Activated T-cell treated with anti-CD3 and anti-CD28 coated beads, Interleukin-2, amount 50 U/mL, for 72 hours (primary cell): ENCODE data around the gene FAU. TPM values are rescaled to one million over a fixed set of nuclear protein-coding genes. Genes with fewer than 3 reads are reported as not detected.

Experiments used
- ATAC-seq, 2 donors: fragments of 150-1000 bp; cut with Tn5 transposase; replicated peaks in 1 of 2; 2 replicates each; pipeline ENCODE4 v1.10.0; 2021; ENCODE audit warnings: moderate library complexity in 2 of 2, mild to moderate bottlenecking in 1 of 2
- DNase-seq, 2 donors: peaks; one replicate each; pipeline ENCODE4 v3.0.0; 2021 to 2022; ENCODE audit warnings: mixed read lengths in 1 of 2
- H3K27ac Mint-ChIP-seq: one replicate; pipeline ENCODE4 v1.8.0; 2022; ENCODE audit warnings: mild to moderate bottlenecking, moderate library complexity, mixed read lengths
- H3K27me3 Mint-ChIP-seq: one replicate; pipeline ENCODE4 v1.8.0; 2022; ENCODE audit warnings: low read depth, mixed read lengths
- H3K36me3 Mint-ChIP-seq, 2 donors: one replicate each; pipeline ENCODE4 v1.8.0; 2022; ENCODE audit warnings: mixed read lengths in 2 of 2, mild to moderate bottlenecking in 1 of 2; ENCODE audit not compliant: insufficient read depth in 2 of 2
- H3K4me1 Mint-ChIP-seq: one replicate; pipeline ENCODE4 v1.8.0; 2022; ENCODE audit warnings: low read depth, mixed read lengths
- H3K4me3 Mint-ChIP-seq, 2 donors: one replicate each; pipeline ENCODE4 v1.8.0; 2022; ENCODE audit warnings: mild to moderate bottlenecking in 2 of 2, mixed read lengths in 2 of 2, moderate library complexity in 2 of 2
- H3K9me3 Mint-ChIP-seq, 2 donors: one replicate each; pipeline ENCODE4 v1.8.0; 2022; ENCODE audit warnings: mixed read lengths in 2 of 2
- total RNA-seq, 2 donors: library from RNA; stranded (reverse); gene quantifications; one replicate each; pipeline ENCODE4 v1.2.3, GENCODE V29; 2022

Gene FAU
- 1,000 to 10,000 TPM; 1,144 to 1,164 TPM for total RNA-seq

DNA sequence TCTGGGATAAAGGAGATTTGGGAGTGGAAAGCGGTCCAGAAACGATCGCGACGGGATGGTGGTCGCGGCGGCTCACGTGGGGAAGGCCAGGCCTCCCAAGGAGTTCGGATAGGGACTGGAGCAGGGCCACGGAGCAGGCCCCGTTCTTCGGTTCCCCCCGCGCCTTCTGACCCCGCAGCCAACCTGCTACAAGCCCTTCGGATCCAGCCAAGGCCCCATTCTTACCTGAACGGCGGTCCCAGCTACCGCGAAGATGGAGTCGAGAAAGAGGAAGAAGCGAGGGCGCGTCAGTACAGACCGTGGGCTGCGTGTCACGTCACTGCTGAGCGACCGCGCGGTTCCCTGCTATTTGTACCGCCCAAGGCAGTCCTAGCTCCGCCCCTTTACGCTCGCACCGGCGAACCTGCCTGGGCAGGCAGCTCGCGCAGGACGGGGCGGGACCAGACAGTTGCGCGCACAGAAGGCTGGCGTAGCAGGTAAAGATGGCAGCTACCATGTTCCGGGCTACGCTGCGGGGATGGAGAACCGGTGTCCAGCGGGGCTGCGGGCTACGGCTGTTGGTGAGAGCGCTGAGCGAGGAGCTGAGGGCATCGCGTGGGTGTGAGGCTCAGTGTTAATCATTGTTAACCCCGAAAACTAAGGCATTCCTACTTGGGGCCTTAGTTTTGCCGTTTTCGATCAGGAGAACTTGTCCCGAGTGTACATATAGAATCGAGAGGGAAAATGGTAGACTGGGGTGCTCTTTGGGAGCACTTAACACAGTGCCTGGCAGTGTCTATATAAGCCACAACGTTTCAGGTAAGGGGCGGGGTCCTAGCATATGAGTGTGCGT is at the start of gene FAU, which contains the start of gene MRPL49:
TSS of gene FAU (minus strand) at position 270 of the 832 bp plus-strand sequence. CDS start 321 bp downstream, outside the sequence.
TSS of gene MRPL49 (plus strand) at position 457 of the 832 bp plus-strand sequence. CDS start at position 483, 26 bp downstream.
- Mint-ChIP-seq H3K9me3 (no peaks in the 10 kb centered on the region), H3K27me3 (no peaks in the 10 kb centered on the region), H3K27ac (peak within 1 kb of the TSS; percentile 95), H3K4me3 (peak within 1 kb of the TSS; percentile 94 to 96), H3K36me3 (peaks cover 21 to 43% of the 10 kb centered on the region in 2 donors), H3K4me1 (peaks cover 54% of the 10 kb centered on the region)
- peak; percentile 86 to 87 for ATAC-seq
- peak; percentile 99 to 100 for DNase-seq

DNA sequence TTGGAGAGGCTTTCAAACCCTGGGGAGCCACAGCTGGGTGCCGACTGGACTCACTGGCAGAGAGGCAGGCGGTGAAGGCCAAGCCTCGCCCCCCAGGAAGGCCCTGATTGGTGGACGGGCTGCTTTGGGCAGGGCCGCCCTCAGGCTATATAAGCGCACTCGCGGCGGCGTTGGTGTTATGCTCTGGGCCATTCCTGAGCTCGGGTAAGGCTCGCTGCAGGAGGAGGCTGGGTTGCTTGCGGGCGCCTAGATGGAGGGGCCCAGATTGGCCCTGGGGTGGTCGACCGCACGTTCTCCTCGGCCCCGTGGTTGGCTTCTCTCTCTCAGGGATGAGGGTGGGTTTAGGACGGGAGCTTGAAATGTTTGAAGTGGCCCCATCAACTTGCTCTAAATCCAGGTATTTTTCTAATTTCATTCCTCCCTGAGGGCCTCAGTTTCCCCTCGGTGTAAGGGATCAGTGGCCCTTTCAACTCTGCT is 48.2 kb upstream of the FAU start, which contains the start of gene SPDYC:
TSS of gene SPDYC (plus strand) at position 176 of the 477 bp plus-strand sequence. CDS start 1,125 bp downstream, outside the sequence.
- Mint-ChIP-seq H3K36me3 (no peaks in the 10 kb centered on the region), H3K9me3 (no peaks in the 10 kb centered on the region), H3K4me1 (peaks cover 14% of the 10 kb centered on the region), H3K27me3 (no peaks in the 10 kb centered on the region), H3K27ac (peak within 1 kb of the TSS; percentile 51), H3K4me3 (peak within 1 kb of the TSS; percentile 1 to 45)
- no peak for ATAC-seq
- no peak for DNase-seq

DNA sequence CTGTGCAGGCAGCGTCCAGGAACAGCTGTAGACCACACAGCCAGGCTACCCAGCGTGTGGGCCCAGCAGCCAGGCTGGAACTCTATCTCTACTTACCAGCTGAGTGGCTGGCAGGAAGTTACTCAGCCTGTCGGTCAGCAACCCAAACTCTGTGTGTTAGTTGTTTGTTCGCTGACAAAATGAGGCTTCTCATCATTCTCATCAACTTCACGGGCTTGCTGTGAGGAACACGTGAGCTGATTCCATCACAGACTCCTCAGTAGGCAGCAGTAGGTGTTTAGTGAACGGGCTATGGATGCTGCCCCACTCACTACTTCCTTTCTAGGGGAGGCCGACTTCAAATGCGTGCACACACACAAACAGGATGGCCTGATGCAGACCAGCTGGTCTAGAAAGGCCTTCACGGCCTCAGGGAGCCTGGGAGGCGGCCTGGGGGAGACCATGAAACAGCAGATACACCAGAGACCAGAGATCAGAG is 47.3 kb upstream of the FAU start:
- peak overlapping the region; percentile 1 to 45 for H3K4me3 Mint-ChIP-seq
- ATAC-seq (peak; percentile 66 to 69), DNase-seq (peak in 1 of 2 donors; percentile 21)
- H3K27me3 Mint-ChIP-seq = no peaks in the 10 kb centered on the region
- H3K4me1 Mint-ChIP-seq = peaks cover 14% of the 10 kb centered on the region
- H3K36me3 Mint-ChIP-seq = no peaks in the 10 kb centered on the region
- peak overlapping the region; percentile 51 for H3K27ac Mint-ChIP-seq
- no peaks in the 10 kb centered on the region for H3K9me3 Mint-ChIP-seq

DNA sequence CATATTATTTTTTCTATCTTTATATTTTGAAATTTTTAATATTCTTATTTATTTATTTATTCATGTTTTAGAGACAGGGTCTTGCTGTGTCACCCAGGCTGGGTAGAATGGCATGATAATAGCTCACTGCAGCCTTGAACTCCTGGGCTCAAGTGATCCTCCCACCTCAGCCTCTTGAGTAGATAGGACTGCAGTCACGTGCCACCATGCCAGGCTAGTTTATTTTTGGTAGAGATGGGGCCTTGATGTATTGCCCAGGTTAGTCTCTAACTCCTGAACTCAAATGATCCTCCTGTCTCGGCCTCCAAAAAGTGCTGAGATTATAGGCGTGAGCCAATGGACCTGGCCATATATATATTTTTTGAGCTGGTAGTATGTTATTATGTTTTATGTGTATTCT is 45.7 kb upstream of the FAU start:
- H3K27me3 Mint-ChIP-seq = no peaks in the 10 kb centered on the region
- H3K36me3 Mint-ChIP-seq = no peaks in the 10 kb centered on the region
- H3K4me3 Mint-ChIP-seq = no peak overlapping the region
- no peak overlapping the region for H3K27ac Mint-ChIP-seq
- peaks cover 14% of the 10 kb centered on the region for H3K4me1 Mint-ChIP-seq
- no peaks in the 10 kb centered on the region for H3K9me3 Mint-ChIP-seq
- ATAC-seq = no peak
- no peak for DNase-seq

DNA sequence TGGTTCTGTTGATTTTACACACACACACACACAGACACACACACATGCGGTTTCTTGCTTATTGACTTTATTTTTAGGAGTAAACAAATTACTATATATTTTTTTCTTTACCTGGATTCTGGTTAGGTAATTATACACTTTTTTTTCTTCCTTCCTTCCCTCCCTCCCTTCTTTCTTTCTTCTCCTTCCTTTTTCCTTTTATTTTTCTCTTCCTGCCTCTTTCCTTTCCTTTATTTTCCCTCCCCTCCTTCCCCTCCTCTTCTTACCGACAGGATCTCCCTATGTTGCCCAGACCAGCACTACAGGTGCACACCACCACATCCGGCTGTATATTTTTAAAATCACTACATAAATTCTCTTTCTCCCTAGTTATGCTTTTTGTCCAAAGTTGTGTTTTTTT is 45.0 kb upstream of the FAU start:
- H3K27ac Mint-ChIP-seq = no peak overlapping the region
- ATAC-seq (no peak), DNase-seq (no peak)
- no peaks in the 10 kb centered on the region for H3K36me3 Mint-ChIP-seq
- no peaks in the 10 kb centered on the region for H3K27me3 Mint-ChIP-seq
- H3K4me1 Mint-ChIP-seq = peaks cover 14% of the 10 kb centered on the region
- no peak overlapping the region for H3K4me3 Mint-ChIP-seq
- H3K9me3 Mint-ChIP-seq = no peaks in the 10 kb centered on the region

DNA sequence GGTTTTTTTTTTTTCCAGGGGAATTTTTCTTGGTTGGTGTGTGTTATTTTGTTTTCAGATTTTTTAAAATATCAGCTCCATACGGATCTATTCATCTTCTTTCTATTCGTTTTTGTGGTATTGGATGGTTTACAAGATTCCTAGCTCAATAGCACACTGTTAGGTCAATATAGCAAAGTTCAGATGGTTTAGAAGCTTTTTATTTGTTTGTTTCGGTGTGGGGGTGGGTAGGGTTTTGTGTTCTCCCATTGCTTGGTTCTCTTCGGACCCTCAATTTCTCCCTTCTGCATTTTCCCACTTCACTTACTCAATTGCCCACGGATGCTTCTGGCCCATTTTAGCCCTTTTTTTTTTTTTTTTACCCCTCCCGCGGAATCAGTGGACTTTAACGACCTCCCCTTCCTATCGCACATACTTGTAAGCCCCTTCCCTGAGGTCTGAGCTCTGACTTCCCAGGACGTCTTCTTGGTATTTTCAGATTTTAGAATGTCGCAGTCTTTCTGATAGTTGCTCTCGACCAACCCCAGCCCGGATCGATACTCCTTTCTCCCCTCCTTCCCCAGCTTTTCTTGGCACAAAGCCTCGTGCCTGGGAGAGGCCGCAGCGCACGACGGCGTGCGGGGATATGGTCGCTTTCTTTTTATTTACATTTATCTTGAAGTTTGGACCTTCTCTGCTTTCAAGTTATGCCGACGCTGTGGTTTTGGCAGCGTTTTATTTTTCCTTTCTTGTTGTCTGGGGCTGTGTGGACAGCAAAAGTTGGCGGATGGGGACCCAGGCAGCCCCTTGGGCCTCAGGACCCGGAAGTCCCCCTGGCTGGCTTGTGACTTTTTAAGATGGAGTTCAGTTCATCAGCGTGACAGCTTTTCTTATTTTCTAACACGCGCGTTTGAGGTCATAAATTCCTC is 43.7 kb upstream of the FAU start:
- no peaks in the 10 kb centered on the region for H3K9me3 Mint-ChIP-seq
- H3K4me3 Mint-ChIP-seq = no peak overlapping the region
- H3K27ac Mint-ChIP-seq = no peak overlapping the region
- peaks cover 14% of the 10 kb centered on the region for H3K4me1 Mint-ChIP-seq
- DNase-seq = no peak
- peaks cover under 1% of the 10 kb centered on the region for H3K27me3 Mint-ChIP-seq
- no peak for ATAC-seq
- no peaks in the 10 kb centered on the region for H3K36me3 Mint-ChIP-seq

DNA sequence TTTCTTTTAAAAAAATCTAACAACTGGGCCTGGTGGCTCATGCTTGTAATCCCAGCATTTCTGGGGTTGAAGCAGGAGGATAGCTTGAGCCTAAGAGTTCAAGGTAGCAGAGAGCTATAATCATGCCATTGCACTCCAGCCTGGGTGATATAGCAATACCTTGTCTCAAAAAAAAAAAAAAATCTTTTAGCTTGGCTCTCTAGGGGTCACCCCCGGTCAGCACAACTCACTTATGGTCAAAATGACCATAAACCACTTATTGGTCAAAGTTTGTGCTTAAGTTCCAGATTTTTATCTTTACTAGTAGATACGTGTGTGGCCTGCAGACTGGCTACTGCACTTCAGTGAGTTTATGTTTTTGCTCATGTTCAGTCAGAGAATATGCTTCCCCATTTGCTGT is 41.8 kb upstream of the FAU start:
- Mint-ChIP-seq H3K4me1 (peaks cover 5% of the 10 kb centered on the region), H3K27ac (no peak overlapping the region), H3K36me3 (no peaks in the 10 kb centered on the region), H3K4me3 (no peak overlapping the region), H3K9me3 (no peaks in the 10 kb centered on the region), H3K27me3 (peaks cover 8% of the 10 kb centered on the region)
- DNase-seq = no peak
- ATAC-seq = no peak

DNA sequence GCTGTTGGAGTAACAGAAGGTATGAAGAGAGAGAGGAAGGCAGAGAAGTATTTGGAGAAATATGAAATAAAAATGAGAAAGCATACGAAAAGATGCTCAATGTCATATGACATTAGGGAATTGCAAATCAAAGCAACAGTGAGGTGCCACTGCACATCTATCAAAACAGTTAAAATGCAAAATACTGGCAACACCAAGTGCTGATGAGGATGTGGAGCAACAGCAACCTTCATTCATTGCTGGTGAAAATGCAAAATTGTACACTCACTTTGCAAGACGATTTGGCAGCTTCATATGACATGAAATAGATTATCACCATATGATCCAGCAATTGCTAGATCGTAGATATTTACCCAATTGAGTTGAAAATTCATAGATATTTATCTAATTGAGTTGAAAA is 38.7 kb upstream of the FAU start:
- H3K27me3 Mint-ChIP-seq = peaks cover 8% of the 10 kb centered on the region
- no peaks in the 10 kb centered on the region for H3K9me3 Mint-ChIP-seq
- no peak for ATAC-seq
- no peaks in the 10 kb centered on the region for H3K36me3 Mint-ChIP-seq
- no peak for DNase-seq
- no peaks in the 10 kb centered on the region for H3K4me1 Mint-ChIP-seq
- H3K4me3 Mint-ChIP-seq = no peak overlapping the region
- H3K27ac Mint-ChIP-seq = no peak overlapping the region

DNA sequence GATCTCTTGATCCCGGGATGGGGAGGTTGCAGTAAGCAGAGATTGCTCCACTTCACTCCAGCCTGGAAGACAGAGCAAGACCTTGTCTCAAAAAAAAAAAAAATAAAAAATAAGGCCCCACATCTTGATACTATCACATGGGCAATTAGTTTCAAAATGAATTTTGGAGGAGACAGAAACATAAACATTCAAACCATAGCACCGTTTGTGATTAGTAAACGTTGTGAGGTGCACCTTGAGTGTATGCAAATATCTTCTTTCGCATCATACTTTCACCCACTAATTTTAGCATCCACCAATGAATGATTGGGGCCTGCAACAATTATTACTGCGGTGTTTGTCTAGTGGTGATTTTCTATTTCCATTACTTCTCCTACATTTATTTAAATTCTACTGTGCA is 37.1 kb upstream of the FAU start:
- Mint-ChIP-seq H3K36me3 (no peaks in the 10 kb centered on the region), H3K4me3 (no peak overlapping the region), H3K9me3 (no peaks in the 10 kb centered on the region), H3K27me3 (peaks cover 8% of the 10 kb centered on the region), H3K27ac (no peak overlapping the region), H3K4me1 (no peaks in the 10 kb centered on the region)
- DNase-seq (no peak), ATAC-seq (no peak)

DNA sequence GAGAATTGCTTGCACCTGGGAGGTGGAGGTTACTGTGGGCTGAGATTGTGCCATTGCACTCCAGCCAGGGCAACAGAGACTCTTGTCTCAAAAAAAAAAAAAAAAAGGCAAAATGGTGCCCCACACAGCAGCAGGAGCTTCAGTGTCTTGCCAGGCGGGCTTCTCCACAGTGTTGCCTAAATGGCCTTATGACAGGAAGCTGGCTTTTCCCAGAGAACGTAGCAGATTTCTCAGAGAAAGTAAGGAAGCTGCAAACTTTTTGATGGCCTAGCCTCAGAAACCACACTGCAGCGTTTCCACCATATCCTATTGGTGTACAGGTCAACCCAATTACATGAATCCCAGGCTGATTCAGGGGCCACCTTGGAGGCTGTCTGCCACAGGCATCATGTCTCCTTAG is 35.4 kb upstream of the FAU start:
- H3K27me3 Mint-ChIP-seq = peaks cover 8% of the 10 kb centered on the region
- no peaks in the 10 kb centered on the region for H3K9me3 Mint-ChIP-seq

DNA sequence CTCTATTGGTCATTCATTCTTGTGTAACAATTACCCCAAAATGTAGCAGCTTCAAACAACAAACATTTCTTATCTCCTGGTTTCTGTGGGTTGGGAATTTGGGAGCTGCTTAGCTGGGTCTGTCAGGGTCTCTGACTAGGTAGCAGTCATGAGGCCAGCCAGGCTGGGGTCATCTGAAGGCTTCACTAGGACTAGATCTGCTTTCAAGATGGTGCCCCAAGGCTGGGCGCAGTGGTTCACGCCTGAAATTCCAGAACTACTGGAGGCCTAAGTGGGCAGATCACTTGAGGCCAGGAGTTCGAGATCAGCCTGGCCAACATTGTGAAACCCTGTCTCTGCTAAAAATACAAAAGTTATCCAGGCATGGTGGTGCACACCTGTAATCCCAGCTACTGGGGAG is 35.0 kb upstream of the FAU start:
- DNase-seq = no peak
- Mint-ChIP-seq H3K27ac (no peak overlapping the region), H3K27me3 (peaks cover 8% of the 10 kb centered on the region), H3K36me3 (no peaks in the 10 kb centered on the region), H3K4me1 (peaks cover 4% of the 10 kb centered on the region), H3K9me3 (no peaks in the 10 kb centered on the region), H3K4me3 (no peak overlapping the region)
- no peak for ATAC-seq

More for the DNA sequence above, 35.4 kb upstream of the FAU start:
- no peak overlapping the region for H3K4me3 Mint-ChIP-seq
- DNase-seq (no peak), ATAC-seq (no peak)
- peaks cover 3% of the 10 kb centered on the region for H3K4me1 Mint-ChIP-seq
- no peak overlapping the region for H3K27ac Mint-ChIP-seq
- no peaks in the 10 kb centered on the region for H3K36me3 Mint-ChIP-seq

DNA sequence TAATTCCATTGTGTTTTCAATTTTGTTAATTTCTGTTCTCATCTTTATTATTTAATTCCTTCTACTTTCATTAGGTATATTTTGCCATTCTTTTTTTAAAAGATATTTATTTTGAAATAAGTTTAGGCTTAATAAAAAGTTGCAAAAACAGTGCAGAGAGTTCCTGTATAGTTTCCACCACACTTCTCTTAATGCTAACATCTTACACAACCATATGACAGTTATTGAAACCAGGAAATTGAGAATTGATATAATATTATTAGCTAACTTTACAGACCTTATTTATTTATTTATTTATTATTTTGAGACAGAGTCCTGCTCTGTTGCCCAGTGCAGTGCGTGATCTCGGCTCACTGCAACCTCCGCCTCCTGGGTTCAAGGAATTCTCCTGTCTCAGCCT is 34.3 kb upstream of the FAU start:
- H3K27ac Mint-ChIP-seq = no peak overlapping the region
- no peak for ATAC-seq
- no peak for DNase-seq
- H3K4me1 Mint-ChIP-seq = peaks cover 4% of the 10 kb centered on the region
- no peaks in the 10 kb centered on the region for H3K36me3 Mint-ChIP-seq
- H3K27me3 Mint-ChIP-seq = peaks cover 8% of the 10 kb centered on the region
- H3K4me3 Mint-ChIP-seq = no peak overlapping the region
- no peaks in the 10 kb centered on the region for H3K9me3 Mint-ChIP-seq

DNA sequence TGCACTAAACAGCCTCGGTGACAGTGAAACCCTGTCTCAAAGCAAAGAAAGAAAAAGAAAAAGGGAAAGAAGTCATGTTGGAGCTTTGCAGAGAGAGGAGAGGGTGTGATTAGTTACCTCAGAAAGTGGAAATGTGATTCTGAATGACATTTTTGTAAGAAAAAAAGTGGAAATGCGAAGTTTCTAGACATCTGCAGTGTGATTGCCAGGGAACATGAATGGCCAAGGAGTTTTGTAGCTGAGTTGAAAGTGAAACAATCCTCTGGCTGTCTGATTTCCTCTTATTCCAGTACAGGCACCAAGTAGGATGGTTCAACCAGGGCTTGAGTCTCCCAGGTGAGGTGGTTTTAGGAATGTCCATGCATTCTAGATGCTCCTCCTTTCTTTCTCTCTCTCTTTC is 30.2 kb upstream of the FAU start:
- Mint-ChIP-seq H3K4me1 (peaks cover 14% of the 10 kb centered on the region), H3K36me3 (no peaks in the 10 kb centered on the region), H3K9me3 (no peaks in the 10 kb centered on the region), H3K27me3 (no peaks in the 10 kb centered on the region), H3K27ac (no peak overlapping the region), H3K4me3 (peak overlapping the region in 1 of 2 donors; percentile 11)
- ATAC-seq = no peak
- no peak for DNase-seq
